Left ventricle myocardium inferior (tissue), 1 donor: ENCODE results near the gene KMT2D. TPM values are rescaled to one million over a fixed set of nuclear protein-coding genes. Genes with fewer than 3 reads are reported as not detected.

Source experiments
- DNase-seq: peaks from one replicate; pipeline ENCODE4 v3.0.0-alpha.2; 2020
- H3K27ac ChIP-seq: fragments of 200-600 bp; replicated peaks from 2 replicates; pipeline ENCODE4 v1.8.0; 2021
- H3K27me3 ChIP-seq: fragments of 200-600 bp; 2 replicates; pipeline ENCODE4 v1.8.0; 2021; ENCODE audit warnings: low read depth
- H3K36me3 ChIP-seq: fragments of 200-600 bp; 2 replicates; pipeline ENCODE4 v1.8.0; 2021
- H3K4me1 ChIP-seq: fragments of 200-600 bp; 2 replicates; pipeline ENCODE4 v1.8.0; 2021
- H3K4me3 ChIP-seq: fragments of 200-600 bp; 2 replicates; pipeline ENCODE4 v1.8.0; 2021; ENCODE audit warnings: mild to moderate bottlenecking, moderate library complexity
- H3K9me3 ChIP-seq: fragments of 200-600 bp; replicated peaks from 2 replicates; pipeline ENCODE4 v1.8.0; 2021
- intact Hi-C: fragments of 100-400 bp; cut with micrococcal nuclease; formaldehyde crosslinking; loops from one replicate; pipeline ENCODE4 v1.11.0; 2022
- total RNA-seq: library from RNA; stranded (reverse); fragmentation: NEBNext Ultra II Directional; extraction: Animal tissue kit (Norgen Biotek cat#: 25700); gene quantifications from one replicate; pipeline ENCODE4 v1.2.1, GENCODE V29; 2021
- TF ChIP-seq, protein P1 (sequence below): fragments of 200-600 bp; IDR thresholded peaks from 2 replicates; pipeline ENCODE4 v1.8.0; 2021; ENCODE audit warnings: antibody characterized with exemption, mild to moderate bottlenecking, borderline replicate concordance
- donor health status: DM: no; HTN: yes; CAD: no; lungs with severe emphysema.

KMT2D gene
- total RNA-seq, 1 donor from 2014 or later = 38.5 TPM

- no peak for DNase-seq
- peaks cover 64% of the 10 kb centered on the region for H3K36me3 ChIP-seq
- H3K4me1 ChIP-seq = peaks cover 69% of the 10 kb centered on the region
- intact Hi-C loops = no loop called here
- no peak overlapping the region for H3K4me3 ChIP-seq
- no peaks in the 10 kb centered on the region for H3K9me3 ChIP-seq
- H3K27ac ChIP-seq = peak overlapping the region; percentile 64
- H3K27me3 ChIP-seq = no peaks in the 10 kb centered on the region
- TF ChIP-seq, protein P1, sequence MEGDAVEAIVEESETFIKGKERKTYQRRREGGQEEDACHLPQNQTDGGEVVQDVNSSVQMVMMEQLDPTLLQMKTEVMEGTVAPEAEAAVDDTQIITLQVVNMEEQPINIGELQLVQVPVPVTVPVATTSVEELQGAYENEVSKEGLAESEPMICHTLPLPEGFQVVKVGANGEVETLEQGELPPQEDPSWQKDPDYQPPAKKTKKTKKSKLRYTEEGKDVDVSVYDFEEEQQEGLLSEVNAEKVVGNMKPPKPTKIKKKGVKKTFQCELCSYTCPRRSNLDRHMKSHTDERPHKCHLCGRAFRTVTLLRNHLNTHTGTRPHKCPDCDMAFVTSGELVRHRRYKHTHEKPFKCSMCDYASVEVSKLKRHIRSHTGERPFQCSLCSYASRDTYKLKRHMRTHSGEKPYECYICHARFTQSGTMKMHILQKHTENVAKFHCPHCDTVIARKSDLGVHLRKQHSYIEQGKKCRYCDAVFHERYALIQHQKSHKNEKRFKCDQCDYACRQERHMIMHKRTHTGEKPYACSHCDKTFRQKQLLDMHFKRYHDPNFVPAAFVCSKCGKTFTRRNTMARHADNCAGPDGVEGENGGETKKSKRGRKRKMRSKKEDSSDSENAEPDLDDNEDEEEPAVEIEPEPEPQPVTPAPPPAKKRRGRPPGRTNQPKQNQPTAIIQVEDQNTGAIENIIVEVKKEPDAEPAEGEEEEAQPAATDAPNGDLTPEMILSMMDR = no peak
Measured at GRCh38 chr12:49104822-49105221, 44.2 kb upstream of the KMT2D start.

- no peak overlapping the region for H3K27ac ChIP-seq
- peaks cover 91% of the 10 kb centered on the region for H3K36me3 ChIP-seq
- intact Hi-C loops = no loop called here
- H3K27me3 ChIP-seq = no peaks in the 10 kb centered on the region
- peaks cover 24% of the 10 kb centered on the region for H3K4me1 ChIP-seq
- no peak overlapping the region for H3K4me3 ChIP-seq
- H3K9me3 ChIP-seq = no peaks in the 10 kb centered on the region
- no peak for DNase-seq
- TF ChIP-seq, protein P1 = no peak
Measured at GRCh38 chr12:49100380-49100779, 39.8 kb upstream of the KMT2D start.

GRCh38 chr12:49098703-49099102 lies 38.1 kb upstream of the KMT2D start:
- Histone ChIP-seq H3K36me3 (peaks cover 78% of the 10 kb centered on the region), H3K4me3 (no peak overlapping the region), H3K4me1 (peaks cover 23% of the 10 kb centered on the region), H3K9me3 (no peaks in the 10 kb centered on the region), H3K27me3 (peaks cover 11% of the 10 kb centered on the region), H3K27ac (no peak overlapping the region)
- TF ChIP-seq, protein P1 = no peak
- intact Hi-C loops = no loop called here
- DNase-seq = no peak

DNA sequence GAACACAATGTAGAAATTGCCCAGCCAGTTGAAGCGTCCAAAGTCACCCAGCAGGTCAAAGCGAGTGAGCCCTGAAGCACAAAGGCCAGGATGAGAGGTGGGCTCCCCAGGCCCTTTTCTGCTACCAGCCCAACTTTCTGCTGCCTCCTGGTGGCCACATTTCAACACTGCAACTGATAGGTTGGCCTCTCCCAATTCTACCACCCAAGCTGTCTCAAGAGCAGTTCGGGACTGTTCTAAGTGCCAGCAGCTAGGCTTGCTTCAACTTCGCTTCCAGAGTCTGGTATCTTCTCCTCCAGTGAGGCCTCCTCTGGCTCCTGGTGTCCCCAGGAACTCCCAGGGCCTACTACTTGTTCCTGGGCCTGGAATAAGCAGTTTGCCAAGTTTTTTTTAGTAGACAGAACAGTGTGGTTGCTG lies 37.4 kb upstream of the KMT2D start:
- TF ChIP-seq, protein P1 = peak; percentile 86
- Histone ChIP-seq H3K27me3 (peaks cover 17% of the 10 kb centered on the region), H3K9me3 (no peaks in the 10 kb centered on the region), H3K27ac (no peak overlapping the region), H3K4me3 (no peak overlapping the region), H3K4me1 (peaks cover 23% of the 10 kb centered on the region), H3K36me3 (peaks cover 72% of the 10 kb centered on the region)
- intact Hi-C loops = no loop called here
- DNase-seq = peak; percentile 25

- intact Hi-C loops = no loop called here
- Histone ChIP-seq H3K4me1 (peaks cover 29% of the 10 kb centered on the region), H3K36me3 (peaks cover 65% of the 10 kb centered on the region), H3K4me3 (no peak overlapping the region), H3K27ac (no peak overlapping the region), H3K27me3 (peaks cover 23% of the 10 kb centered on the region), H3K9me3 (no peaks in the 10 kb centered on the region)
- TF ChIP-seq, protein P1 = no peak
- no peak for DNase-seq
Measured at GRCh38 chr12:49097381-49097780, 36.8 kb upstream of the KMT2D start.
